SU-DHL-6 (cell line): ENCODE measurements around the gene CYP2W1.

Experiments used
- H2AFZ ChIP-seq: fragments of 200-600 bp; sonication (generic); 2 replicates; pipeline ENCODE4 v1.6.1; 2014; ENCODE audit warnings: low read depth, mild to moderate bottlenecking, moderate library complexity, mixed read lengths, antibody characterized with exemption, low read length; ENCODE audit not compliant: severe bottlenecking
- H3F3A ChIP-seq: fragments of 200-600 bp; shearing (Covaris generic); 2 replicates; pipeline ENCODE4 v1.6.0; 2016; ENCODE audit warnings: antibody characterized with exemption, mild to moderate bottlenecking; ENCODE audit not compliant: insufficient read depth
- H3K27ac ChIP-seq: fragments of 200-600 bp; sonication (generic); 2 replicates; pipeline ENCODE4 v1.5.1; 2016; ENCODE audit warnings: low read depth, mild to moderate bottlenecking, low read length, moderate library complexity, mixed read lengths
- H3K27me3 ChIP-seq: fragments of 200-600 bp; sonication (generic), shearing (Covaris generic); 2 replicates; pipeline ENCODE4 v1.6.0; 2014; ENCODE audit warnings: mild to moderate bottlenecking, low read length
- H3K36me3 ChIP-seq: fragments of 200-600 bp; sonication (generic); 2 replicates; pipeline ENCODE4 v1.6.1; 2014; ENCODE audit warnings: mild to moderate bottlenecking, low read length, mixed read lengths
- H3K4me2 ChIP-seq: fragments of 300-600, 200-600 bp; shearing (Covaris generic), sonication (generic); 2 replicates; pipeline ENCODE4 v1.6.0; 2014; ENCODE audit warnings: low read length, low read depth, mild to moderate bottlenecking; ENCODE audit not compliant: poor library complexity, severe bottlenecking
- H3K4me3 ChIP-seq: fragments of 200-600 bp; sonication (generic); 2 replicates; pipeline ENCODE4 v1.5.1; 2014; ENCODE audit warnings: antibody characterized with exemption, low read length, mild to moderate bottlenecking, mixed read lengths; ENCODE audit not compliant: insufficient read depth, poor library complexity, severe bottlenecking
- H3K79me2 ChIP-seq: fragments of 200-600 bp; sonication (generic); 2 replicates; pipeline ENCODE4 v1.6.1; 2014; ENCODE audit warnings: mild to moderate bottlenecking, low read length, moderate library complexity; ENCODE audit not compliant: insufficient read depth
- H3K9ac ChIP-seq: fragments of 200-600 bp; sonication (generic); 2 replicates; pipeline ENCODE4 v1.7.0; 2014; ENCODE audit warnings: mild to moderate bottlenecking, low read length
- H3K9me2 ChIP-seq: fragments of 200-600 bp; sonication (generic); replicated peaks from 2 replicates; pipeline ENCODE4 v1.6.1; 2014; ENCODE audit warnings: low read length; ENCODE audit not compliant: insufficient read depth
- H3K9me3 ChIP-seq: fragments of 200-600 bp; sonication (generic); 2 replicates; pipeline ENCODE4 v1.6.1; 2014; ENCODE audit warnings: low read length, mixed read lengths; ENCODE audit not compliant: insufficient read depth
- H4K20me1 ChIP-seq: fragments of 200-600 bp; sonication (generic); 2 replicates; pipeline ENCODE4 v1.6.1; 2014; ENCODE audit warnings: low read depth, mild to moderate bottlenecking, antibody characterized with exemption, low read length, moderate library complexity, mixed read lengths
- CTCF ChIP-seq: fragments of 200-600 bp; sonication (generic); IDR thresholded peaks from one replicate; pipeline ENCODE4 v1.5.1; 2017; ENCODE audit warnings: antibody characterized with exemption, mild to moderate bottlenecking, low read length, moderate library complexity; ENCODE audit not compliant: insufficient read depth, poor library complexity, severe bottlenecking
- EZH2phosphoT487 ChIP-seq: fragments of 200-600 bp; sonication (generic), shearing (Covaris generic); conservative IDR thresholded peaks from 2 replicates; pipeline ENCODE4 v1.6.1; 2018; ENCODE audit warnings: mild to moderate bottlenecking, antibody characterized with exemption, low read length, moderate library complexity, mixed read lengths

Gene CYP2W1

DNA sequence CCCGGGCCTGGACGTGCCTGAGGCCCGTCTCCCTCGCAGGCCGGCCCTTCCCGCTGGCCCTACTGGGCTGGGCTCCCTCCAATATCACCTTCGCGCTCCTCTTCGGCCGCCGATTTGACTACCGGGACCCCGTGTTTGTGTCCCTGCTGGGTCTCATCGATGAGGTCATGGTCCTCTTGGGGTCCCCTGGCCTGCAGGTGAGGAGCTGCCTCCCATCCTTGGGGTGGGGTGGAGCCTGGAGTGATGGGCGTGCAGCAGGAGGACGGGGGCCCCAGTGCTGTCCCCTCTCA, 2.1 kb downstream of the CYP2W1 start:
- Histone ChIP-seq H3K4me2 (no peak overlapping the region), H3K9me2 (no peaks in the 10 kb centered on the region), H3K79me2 (no peaks in the 10 kb centered on the region), H3F3A (no peaks in the 10 kb centered on the region), H3K9ac (no peak overlapping the region), H2AFZ (no peak overlapping the region), H3K9me3 (no peaks in the 10 kb centered on the region), H4K20me1 (no peaks in the 10 kb centered on the region), H3K4me3 (no peak overlapping the region), H3K36me3 (no peaks in the 10 kb centered on the region), H3K27me3 (no peaks in the 10 kb centered on the region), H3K27ac (no peak overlapping the region)
- TF ChIP-seq EZH2phosphoT487 (no peak), CTCF (no peak)

DNA sequence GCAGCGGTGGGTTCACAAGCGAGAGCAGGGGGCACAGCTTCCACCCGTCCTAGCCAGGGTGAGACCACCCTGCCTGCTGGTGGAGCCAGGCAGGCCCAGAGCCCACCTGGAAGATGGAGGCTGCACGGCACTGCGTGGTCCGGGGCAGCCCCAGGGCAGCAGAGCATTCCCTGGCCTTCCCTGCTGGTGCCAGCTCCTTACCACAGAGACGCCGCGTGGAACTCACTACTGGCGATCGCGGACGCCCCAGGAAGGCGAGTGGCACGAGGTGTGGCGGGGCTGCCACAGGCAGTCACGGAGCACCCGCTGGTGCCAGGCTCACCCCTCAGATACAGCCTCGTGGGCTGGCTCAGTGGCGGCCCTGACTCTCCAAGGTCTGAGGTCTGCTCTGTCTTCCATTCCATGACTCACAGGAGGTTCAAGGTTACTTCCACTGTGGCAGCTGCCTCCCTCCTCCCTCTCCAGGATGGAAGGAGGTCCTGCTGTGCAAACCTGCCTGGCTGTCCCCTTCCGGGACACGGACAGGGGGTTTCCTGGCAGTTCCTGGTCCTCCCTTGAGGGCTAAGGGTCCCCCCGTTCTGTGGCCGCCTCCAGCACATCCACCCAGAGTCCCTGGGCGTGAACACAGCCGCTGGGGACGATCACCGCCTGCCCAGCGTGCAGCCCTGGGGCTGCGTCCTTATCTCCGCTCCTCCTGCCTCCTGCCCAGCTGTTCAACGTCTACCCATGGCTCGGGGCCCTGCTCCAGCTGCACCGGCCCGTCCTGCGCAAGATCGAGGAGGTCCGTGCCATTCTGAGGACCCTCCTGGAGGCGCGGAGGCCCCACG, 3.1 kb downstream of the CYP2W1 start:
- Histone ChIP-seq H3K27me3 (no peaks in the 10 kb centered on the region), H2AFZ (no peak overlapping the region), H3K9me2 (no peaks in the 10 kb centered on the region), H3K4me3 (no peak overlapping the region), H3F3A (no peaks in the 10 kb centered on the region), H4K20me1 (no peaks in the 10 kb centered on the region), H3K36me3 (no peaks in the 10 kb centered on the region), H3K9me3 (no peaks in the 10 kb centered on the region), H3K27ac (no peak overlapping the region), H3K9ac (no peak overlapping the region), H3K79me2 (no peaks in the 10 kb centered on the region), H3K4me2 (no peak overlapping the region)
- TF ChIP-seq CTCF (no peak), EZH2phosphoT487 (no peak)

GRCh38 chr7:986766-987751, 4.1 kb downstream of the CYP2W1 start:
- Histone ChIP-seq H3K36me3 (no peaks in the 10 kb centered on the region), H3K27me3 (no peaks in the 10 kb centered on the region), H3K79me2 (no peaks in the 10 kb centered on the region), H3K4me2 (no peak overlapping the region), H3K9me2 (no peaks in the 10 kb centered on the region), H4K20me1 (no peaks in the 10 kb centered on the region), H3K9me3 (no peaks in the 10 kb centered on the region), H3K9ac (no peak overlapping the region), H3K27ac (no peak overlapping the region), H3F3A (no peaks in the 10 kb centered on the region), H2AFZ (no peak overlapping the region), H3K4me3 (no peak overlapping the region)
- no peak for TF ChIP-seq EZH2phosphoT487
- TF ChIP-seq CTCF = no peak
